Fibroblast of lung (primary cell): Measurements from ENCODE around the gene UGT1A3. TPM values are rescaled to one million over a fixed set of nuclear protein-coding genes. Genes with fewer than 3 reads are reported as not detected.

ENCODE experiments used
- DNase-seq, 2 donors: peaks; one replicate each; pipeline versions ENCODE4 v3.0.0 to v3.0.0-alpha.2; 2010; ENCODE audit warnings: low read depth in 2 of 2
- H2AFZ ChIP-seq: 2 replicates; pipeline ENCODE4 v1.5.1; 2012; ENCODE audit warnings: low read length, control low read depth, inconsistent platforms
- H3K27ac ChIP-seq: 2 replicates; pipeline ENCODE4 v1.5.1; 2011; ENCODE audit warnings: low read length, control low read depth; ENCODE audit not compliant: insufficient read depth
- H3K27me3 ChIP-seq: 2 replicates; pipeline ENCODE4 v1.5.1; 2011; ENCODE audit warnings: mild to moderate bottlenecking, low read length; ENCODE audit not compliant: control insufficient read depth, insufficient read depth
- H3K36me3 ChIP-seq: 2 replicates; pipeline ENCODE4 v1.5.1; 2011; ENCODE audit warnings: low read length; ENCODE audit not compliant: control insufficient read depth, insufficient read depth
- H3K4me1 ChIP-seq: 2 replicates; pipeline ENCODE4 v1.5.1; 2011; ENCODE audit warnings: low read length; ENCODE audit not compliant: control insufficient read depth, insufficient read depth; ENCODE audit errors: extremely low read depth
- H3K4me2 ChIP-seq: 2 replicates; pipeline ENCODE4 v1.5.1; 2011; ENCODE audit warnings: low read length, control low read depth; ENCODE audit not compliant: insufficient read depth; ENCODE audit errors: extremely low read depth
- H3K4me3 ChIP-seq, 4 experiments: fragments of 200-600 bp in 1 of 4; sonication (generic) in 1 of 4; replicated peaks in 1 of 4; 2 replicates each; pipeline ENCODE4 v1.5.1; 2011 to 2016; ENCODE audit warnings: low read length in 4 of 4, low read depth in 3 of 4, mild to moderate bottlenecking in 3 of 4, control low read depth in 2 of 4, inconsistent platforms in 1 of 4, mixed read lengths in 1 of 4; ENCODE audit not compliant: insufficient read depth in 1 of 4; ENCODE audit errors: control extremely low read depth in 1 of 4
- H3K79me2 ChIP-seq: 2 replicates; pipeline ENCODE4 v1.5.1; 2012; ENCODE audit warnings: mild to moderate bottlenecking, low read length, inconsistent platforms; ENCODE audit not compliant: control insufficient read depth, insufficient read depth
- H3K9ac ChIP-seq: 2 replicates; pipeline ENCODE4 v1.5.1; 2011; ENCODE audit warnings: mild to moderate bottlenecking, low read length, control low read depth; ENCODE audit not compliant: insufficient read depth
- H3K9me3 ChIP-seq: 2 replicates; pipeline ENCODE4 v1.5.1; 2012; ENCODE audit warnings: low read depth, low read length; ENCODE audit not compliant: control insufficient read depth, insufficient read depth
- H4K20me1 ChIP-seq: 2 replicates; pipeline ENCODE4 v1.5.1; 2011; ENCODE audit warnings: low read length; ENCODE audit not compliant: control insufficient read depth, insufficient read depth; ENCODE audit errors: extremely low read depth
- CTCF ChIP-seq, 2 donors: IDR thresholded peaks in 1 of 2; conservative IDR thresholded peaks in 1 of 2; 1 replicate in 1 of 2; 2 replicates in 1 of 2; pipeline ENCODE4 v1.5.1; 2011 to 2012; ENCODE audit warnings: low read length in 2 of 2, control low read depth in 1 of 2, inconsistent platforms in 1 of 2, low read depth in 1 of 2, mild to moderate bottlenecking in 1 of 2
- EZH2 ChIP-seq: IDR thresholded peaks from 2 replicates; pipeline ENCODE4 v1.5.1; 2012; ENCODE audit warnings: low read length, control low read depth, mild to moderate bottlenecking; ENCODE audit errors: missing control alignments
- polyA plus RNA-seq, 2 donors: library from polyadenylated mRNA; depleted of rRNA in 1 of 2; stranded (reverse) in 1 of 2; unstranded in 1 of 2; fragments of >200 nt; gene quantifications; 2 replicates each; pipeline ENCODE4 v1.2.1, GENCODE V29; 2011 to 2012; ENCODE audit warnings: missing spikeins in 1 of 2
- total RNA-seq: library from RNA; depleted of rRNA; stranded (reverse); fragments of >200 nt; gene quantifications from 2 replicates; pipeline ENCODE4 v1.2.1, GENCODE V29; 2014

UGT1A3 gene
- total and polyA plus RNA-seq, 2 donors (not counting 1 experiment from before 2014, with no cell fraction given): not detected

DNA sequence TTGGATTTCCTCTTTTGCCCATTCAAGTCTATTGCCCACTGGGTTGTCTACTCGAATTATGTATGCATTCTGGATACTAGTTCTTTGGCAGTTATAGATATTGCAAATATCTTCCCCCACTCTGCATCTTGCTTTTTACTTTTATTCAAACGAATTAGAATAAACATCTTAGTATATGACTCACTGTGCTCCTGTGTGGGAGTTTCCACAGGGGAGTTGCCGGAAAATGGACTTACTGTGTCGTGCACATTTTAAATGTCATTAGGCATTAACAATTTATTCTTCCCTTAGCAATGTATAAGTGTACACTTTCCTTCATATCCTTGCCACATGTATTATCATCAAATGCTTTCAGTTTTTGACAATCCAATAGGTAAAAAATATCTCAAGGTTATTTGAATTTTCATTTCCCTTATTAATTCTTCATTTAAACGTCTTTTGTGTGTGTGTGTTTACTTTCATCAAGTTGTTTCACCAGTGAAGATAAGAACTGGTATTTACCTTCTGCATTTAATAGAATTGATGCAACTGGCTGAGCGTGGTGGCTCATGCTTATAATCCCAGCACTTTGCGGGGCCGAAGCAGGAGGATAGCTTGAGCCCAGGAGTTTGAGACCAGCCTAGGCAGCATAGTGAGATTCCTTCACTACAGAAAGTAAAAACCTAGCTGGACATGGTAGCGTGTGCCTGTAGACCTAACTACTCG lies 20.8 kb upstream of the UGT1A3 start:
- Histone ChIP-seq H2AFZ (no peak overlapping the region), H3K4me3 (no peak overlapping the region), H3K4me1 (no peaks in the 10 kb centered on the region), H3K36me3 (no peaks in the 10 kb centered on the region), H4K20me1 (no peaks in the 10 kb centered on the region), H3K79me2 (no peaks in the 10 kb centered on the region), H3K9ac (no peak overlapping the region), H3K27ac (no peak overlapping the region), H3K4me2 (no peak overlapping the region), H3K27me3 (no peaks in the 10 kb centered on the region), H3K9me3 (no peaks in the 10 kb centered on the region)
- DNase-seq: peak in 1 of 2 donors; percentile 67
- TF ChIP-seq CTCF (conservative IDR thresholded peaks at IDR 0.05 in 1 of 2, IDR thresholded peaks at IDR 0.05 in 1 of 2; ENCODE audit: low read depth in 1 of 2, low read length in 2 of 2) (no peak), EZH2 (no peak)

- H3K9me3 ChIP-seq: no peaks in the 10 kb centered on the region
- H3K4me1 ChIP-seq: no peaks in the 10 kb centered on the region
- H3K27me3 ChIP-seq: peaks cover under 1% of the 10 kb centered on the region
- TF ChIP-seq CTCF (conservative IDR thresholded peaks at IDR 0.05 in 1 of 2, IDR thresholded peaks at IDR 0.05 in 1 of 2; ENCODE audit: low read depth in 1 of 2, low read length in 2 of 2): no peak
- no peak for TF ChIP-seq EZH2
- H3K79me2 ChIP-seq: no peaks in the 10 kb centered on the region
- no peaks in the 10 kb centered on the region for H4K20me1 ChIP-seq
- H3K4me2 ChIP-seq: no peak overlapping the region
- H3K9ac ChIP-seq: no peak overlapping the region
- no peaks in the 10 kb centered on the region for H3K36me3 ChIP-seq
- H3K27ac ChIP-seq: no peak overlapping the region
- no peak overlapping the region for H3K4me3 ChIP-seq
- DNase-seq: no peak
- H2AFZ ChIP-seq: no peak overlapping the region
These were observed 19.9 kb upstream of the UGT1A3 start for GRCh38 chr2:233708942-233709341.

DNA sequence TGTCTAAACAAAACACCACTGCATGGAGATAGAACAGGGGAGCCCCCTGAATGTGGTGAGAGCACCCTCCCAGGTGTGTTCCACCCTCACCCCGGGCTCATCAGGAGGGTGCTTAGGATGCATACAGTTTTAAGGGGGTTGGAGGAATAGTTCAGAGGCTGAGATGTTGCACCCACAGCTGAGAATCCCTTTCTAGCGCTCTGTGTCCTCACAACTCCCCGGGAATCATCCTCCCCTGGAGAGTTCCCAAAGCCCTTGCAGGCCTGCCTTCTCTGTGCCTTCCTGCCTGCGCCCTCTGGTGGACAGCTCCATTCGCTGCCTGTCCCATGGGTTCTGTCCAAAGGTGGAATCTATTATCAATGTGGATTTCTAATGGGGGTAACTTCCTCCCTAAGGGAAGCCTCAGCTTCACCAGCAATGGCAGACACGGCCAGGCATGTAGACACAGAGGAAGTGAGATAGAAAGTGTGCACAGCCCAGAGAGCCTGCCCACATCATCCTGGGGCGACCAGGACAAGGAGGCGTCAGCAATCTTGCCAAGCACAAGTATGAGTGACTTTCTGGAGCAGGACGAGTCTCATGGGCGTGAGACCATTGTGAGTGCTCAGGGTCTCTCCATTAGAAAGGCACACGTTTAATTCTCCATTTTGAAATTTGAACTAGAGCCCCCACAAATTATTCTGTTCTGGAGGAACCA lies 17.4 kb upstream of the UGT1A3 start:
- TF ChIP-seq EZH2 (no peak), CTCF (conservative IDR thresholded peaks at IDR 0.05 in 1 of 2, IDR thresholded peaks at IDR 0.05 in 1 of 2; ENCODE audit: low read depth in 1 of 2, low read length in 2 of 2) (peak; percentile 88 to 94)
- Histone ChIP-seq H3K4me2 (no peak overlapping the region), H3K4me3 (no peak overlapping the region), H3K79me2 (no peaks in the 10 kb centered on the region), H3K4me1 (no peaks in the 10 kb centered on the region), H2AFZ (no peak overlapping the region), H3K9ac (no peak overlapping the region), H3K9me3 (no peaks in the 10 kb centered on the region), H3K27ac (no peak overlapping the region), H3K36me3 (no peaks in the 10 kb centered on the region), H4K20me1 (no peaks in the 10 kb centered on the region), H3K27me3 (peaks cover 4% of the 10 kb centered on the region)
- DNase-seq: peak; percentile 64 to 67
